Stimulated activated CD8-positive, alpha-beta memory T cell treated with anti-CD3 and anti-CD28 coated beads, Interleukin-15, amount 100 ng/mL, for 24 hours (primary cell): ENCODE measurements around the gene DIP2C.
"Not testable (repeated sequence)": the region's sequence is repeated elsewhere in the genome, so short reads cannot be mapped to it uniquely, and the experiment has no call there.

Experiments
- DNase-seq: peaks from one replicate; pipeline ENCODE4 v3.0.0-alpha.2; 2020; ENCODE audit warnings: low read depth

DIP2C gene

DNA sequence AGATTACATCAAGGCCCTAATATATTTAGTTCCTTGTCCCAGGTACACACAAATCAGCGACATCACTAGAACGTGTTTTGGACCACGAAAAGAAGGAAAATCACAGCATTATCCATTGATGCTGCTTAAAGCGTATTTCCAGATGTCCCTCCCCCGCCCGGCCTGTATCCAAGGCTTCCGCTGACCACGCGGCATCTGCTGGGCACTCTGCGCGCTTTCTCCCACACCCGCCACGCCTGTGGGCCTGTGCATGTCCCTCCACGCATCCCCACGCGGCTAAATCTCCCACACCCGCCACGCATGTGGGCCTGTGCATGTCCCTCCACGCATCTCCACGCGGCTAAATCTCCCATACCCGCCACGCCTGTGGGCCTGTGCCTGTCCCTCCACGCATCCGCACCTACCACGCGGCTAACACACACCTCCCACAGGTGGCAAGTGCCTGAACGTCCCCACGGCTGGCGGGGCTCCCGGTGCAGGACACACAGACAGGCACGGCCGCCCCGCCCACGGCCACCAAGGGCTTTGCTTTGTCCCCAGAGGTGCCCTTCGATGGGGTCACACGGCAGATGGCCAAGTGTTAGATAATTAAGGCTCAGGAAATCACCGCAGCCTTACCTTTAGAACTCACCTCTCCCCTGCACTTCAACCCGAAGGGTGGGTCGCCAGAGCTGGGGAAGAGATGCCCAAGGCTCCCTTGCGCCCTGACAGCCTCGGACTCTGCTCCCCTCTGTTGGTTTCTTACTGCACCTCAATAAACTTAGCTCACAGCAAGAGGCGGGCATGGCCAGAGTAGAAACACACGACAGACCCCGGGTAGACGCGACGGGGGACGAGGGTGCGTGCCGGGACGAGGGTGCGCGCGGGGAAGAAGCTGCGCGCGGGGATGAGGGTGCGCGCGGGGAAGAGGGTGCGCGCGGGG is 49.5 kb downstream of the DIP2C start:
- no peak for DNase-seq

DNA sequence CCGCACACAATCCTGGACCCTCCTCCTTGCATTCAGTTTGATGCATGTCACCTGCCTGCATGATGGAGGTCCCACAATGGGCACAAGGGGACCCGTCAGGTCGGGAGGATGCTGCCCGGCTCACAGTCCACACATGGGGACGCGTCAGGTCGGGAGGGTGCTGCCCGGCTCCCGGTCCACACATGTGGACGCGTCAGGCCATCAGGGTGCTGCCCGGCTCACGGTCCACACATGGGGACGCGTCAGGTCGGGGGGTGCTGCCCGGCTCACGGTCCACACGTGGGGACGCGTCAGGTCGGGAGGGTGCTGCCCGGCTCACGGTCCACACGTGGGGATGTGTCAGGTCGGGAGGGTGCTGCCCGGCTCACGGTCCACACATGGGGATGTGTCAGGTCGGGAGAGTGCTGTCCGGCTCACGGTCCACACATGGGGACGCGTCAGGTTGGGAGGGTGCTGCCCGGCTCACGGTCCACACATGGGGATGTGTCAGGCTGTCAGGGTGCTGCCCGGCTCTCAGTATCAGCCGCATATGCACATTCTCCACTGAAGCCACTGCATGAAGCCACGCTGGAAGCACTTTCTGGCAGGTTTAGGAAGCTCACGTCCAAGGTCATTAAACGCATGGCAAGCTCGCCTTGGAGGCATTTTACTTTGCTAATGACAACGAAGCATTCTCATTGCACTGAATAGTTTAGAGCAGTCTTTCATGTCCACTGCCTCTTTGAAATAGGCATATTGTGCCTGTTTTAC is 50.3 kb downstream of the DIP2C start:
- no peak for DNase-seq

DNA sequence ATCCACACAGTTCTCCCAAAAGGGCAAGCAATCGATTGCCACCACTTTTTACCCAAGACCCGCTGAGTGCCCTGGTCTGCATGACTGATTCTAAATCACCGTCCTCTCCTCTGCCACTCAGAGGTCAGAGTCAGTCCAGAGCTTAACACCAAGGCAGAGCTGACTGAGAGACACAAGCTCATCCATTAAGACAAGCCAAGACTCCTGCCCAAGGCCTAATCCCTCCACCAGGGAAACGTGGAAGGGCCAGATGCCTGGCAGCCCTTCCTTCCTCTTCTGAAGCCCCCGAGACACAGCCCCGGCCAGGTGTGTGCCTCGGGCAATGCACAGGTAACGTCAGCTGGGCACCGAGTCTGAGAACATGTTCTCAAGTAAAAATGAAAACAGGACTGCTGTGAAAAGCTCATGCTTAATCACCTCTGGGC is 51.7 kb downstream of the DIP2C start:
- no peak for DNase-seq

DNA sequence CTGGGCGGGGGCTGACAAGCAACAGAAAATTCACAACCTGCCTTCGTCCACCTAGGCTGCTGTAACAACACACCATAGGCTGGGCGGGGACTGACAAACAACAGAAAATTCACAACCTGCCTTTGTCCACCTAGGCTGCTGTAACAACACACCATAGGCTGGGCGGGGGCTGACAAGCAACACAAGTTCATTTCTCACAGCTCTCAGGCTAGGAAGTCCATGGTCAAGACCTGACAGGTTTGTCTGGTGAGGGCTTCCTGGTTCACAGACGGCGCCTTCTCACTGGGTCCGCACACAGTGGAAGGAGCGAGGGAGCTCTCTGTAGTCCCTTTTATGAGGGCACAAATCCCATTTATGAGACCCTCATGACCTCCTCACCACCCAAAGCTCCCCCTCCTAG is 52.2 kb downstream of the DIP2C start:
- DNase-seq = no peak

DNA sequence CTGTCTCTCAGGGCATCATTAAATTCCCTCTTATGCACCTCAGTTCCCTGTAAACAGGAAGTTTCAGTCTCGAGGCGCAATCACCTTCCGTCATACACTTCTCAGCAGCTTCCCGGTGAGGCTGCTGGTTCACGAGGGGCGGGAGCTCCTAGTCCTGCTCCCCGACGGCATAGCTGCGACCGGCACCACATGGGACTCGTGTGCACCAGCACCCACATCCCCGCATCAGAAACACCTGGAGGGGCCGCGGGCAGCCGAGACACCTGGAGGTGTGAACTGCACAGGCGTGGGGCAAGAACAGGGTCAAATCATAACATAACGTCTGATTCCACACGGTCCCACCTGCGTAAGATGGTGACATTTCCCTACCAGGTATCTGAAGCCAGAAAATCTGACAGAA is 52.7 kb downstream of the DIP2C start:
- no peak for DNase-seq

DNA sequence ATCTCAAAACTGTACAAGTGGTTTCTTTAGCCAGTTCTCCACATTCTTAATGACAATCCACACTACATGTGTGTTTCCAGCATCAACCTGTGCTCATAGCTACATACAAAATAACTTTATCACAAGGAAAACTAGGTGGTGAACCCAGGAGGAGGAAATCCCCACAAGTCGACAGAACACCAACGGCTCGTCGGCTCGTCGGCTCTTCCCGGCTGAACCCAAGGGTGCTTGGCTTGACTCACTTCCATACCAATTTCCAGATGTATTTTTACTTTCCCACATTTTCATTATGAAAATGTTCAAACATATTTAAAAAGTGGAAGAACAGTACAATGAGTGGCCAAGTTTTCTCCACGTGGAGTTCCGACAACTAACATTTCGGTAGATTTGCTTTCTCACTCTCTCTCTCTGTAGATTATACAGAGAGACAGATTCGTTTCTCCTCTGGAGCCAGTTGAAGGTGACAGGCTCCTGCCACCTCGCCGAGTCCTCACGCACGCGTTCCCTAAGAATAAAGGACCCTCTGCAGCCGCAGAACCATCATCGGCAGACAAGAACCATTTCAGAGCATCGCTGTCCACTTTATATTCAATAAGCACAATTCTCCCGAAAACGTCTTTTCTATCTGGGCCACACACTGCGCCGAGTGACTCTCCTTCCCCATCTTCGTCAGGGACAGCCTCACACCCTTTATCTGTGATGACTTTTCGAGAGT is 53.3 kb downstream of the DIP2C start:
- DNase-seq = no peak

DNA sequence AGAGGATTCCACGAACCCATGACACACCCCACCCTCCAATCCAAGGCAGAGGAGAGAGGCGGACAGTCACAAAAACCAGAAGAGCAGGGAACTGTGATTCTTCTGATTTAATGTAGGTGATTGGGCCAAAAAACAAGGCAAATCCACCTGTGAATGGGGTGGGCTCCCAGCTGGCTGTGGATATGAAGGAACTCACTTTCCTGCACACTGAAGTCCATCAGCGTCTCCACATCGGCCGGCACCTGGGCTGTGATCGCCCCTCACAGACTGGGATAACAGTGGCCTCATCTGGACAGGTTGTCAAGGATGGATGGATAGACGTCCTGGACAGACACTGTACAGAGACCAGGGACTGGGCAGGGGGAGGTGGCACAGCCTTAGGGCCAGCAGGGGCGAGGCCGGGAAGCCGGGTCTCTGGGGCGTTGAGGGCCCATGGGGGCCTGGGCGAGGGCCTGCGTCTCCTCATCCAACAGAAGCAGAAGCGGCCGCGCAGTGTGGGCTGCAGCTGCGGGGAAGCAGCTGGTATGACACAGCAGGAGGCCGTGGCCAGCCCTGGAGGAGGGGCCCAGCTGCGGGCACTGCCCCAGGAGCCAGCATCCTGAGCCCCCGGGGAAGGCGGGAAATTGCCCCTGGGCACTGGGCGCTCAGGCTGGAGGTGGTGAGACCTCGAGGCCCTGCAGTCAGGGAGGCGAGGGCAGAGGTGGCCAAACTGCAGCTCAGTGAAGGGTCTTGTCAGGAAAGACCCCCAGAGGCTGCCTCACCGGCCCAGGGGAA is 54.2 kb downstream of the DIP2C start:
- DNase-seq = no peak

DNA sequence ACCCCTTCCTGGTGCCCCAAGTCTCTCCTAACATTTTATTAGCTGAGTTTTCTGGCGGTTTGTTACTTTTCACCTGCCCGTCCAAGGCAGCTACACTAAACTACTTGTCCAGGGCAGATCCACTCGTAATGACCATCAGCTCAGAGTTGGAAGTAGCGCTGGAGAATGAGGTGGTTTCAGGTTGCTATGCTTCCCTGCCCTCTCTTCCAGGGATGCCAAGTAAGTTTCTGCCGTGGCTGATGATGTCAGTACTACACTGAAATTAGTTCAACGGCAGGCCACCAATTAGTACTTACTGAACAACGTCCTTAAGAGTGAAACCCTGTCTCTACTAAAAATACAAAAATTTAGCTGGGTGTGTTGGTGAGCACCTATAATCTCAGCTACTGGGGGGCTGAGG is 55.2 kb downstream of the DIP2C start:
- DNase-seq = no peak

DNA sequence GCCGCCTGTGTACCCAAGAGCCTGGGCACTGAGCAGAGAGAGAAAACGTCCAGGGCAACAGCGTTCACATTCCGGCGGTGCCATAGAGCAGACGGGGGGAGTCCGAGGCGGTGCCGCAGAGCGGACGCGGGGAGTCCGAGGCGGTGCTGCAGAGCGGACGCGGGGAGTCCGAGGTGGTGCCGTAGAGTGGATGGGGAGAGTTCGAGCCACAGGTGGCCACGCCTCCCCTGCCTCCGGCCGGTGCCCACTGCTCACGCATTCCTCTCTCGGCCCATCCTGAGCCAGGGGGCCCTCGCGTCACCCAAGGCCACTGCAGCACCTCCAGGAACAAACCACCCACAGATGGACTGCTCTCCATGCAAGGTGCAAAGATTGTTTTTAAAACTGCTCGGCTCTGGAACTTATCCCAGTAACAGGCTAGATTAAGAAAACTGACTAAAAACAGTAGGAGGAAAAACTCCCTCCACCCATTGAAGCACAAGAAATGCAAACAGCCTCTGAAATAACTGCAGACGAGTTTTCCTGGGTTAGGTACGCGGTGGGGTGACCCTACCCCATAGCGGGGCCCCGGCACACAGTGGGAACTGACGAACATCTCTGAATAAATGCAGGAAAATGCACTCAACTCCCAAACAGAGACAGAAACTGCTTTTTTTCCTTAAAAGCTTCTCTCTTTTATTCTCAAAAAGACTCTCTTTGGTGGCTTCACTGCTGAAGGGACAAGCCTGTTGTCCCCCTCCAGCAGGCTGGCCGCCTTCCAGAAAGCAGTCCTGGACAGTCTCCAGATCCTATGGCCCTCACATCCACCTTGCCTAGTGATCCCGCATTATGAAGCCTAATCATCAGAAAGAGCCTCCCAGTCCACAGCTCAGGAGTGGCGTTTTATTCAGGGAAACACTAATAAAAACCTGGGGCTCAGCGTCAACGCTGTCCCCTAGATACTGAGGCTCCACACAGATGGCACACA is 55.9 kb downstream of the DIP2C start:
- DNase-seq = no peak

DNA sequence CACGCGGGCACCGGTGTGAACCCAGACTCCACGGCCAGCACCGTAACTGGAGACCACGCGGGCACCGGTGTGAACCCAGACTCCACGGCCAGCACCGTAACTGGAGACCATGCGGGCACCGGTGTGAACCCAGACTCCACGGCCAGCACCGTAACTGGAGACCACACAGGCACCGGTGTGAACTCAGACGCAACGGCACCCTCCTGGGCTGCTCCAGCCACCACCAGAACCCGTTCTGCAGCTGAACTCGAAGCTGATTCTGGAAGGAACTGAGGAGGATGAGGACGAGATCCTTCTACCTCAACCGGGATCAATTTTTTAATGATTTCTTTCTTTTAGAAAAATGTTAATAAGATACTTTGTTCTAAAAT is 56.7 kb downstream of the DIP2C start:
- not testable (repeated sequence) for DNase-seq

DNA sequence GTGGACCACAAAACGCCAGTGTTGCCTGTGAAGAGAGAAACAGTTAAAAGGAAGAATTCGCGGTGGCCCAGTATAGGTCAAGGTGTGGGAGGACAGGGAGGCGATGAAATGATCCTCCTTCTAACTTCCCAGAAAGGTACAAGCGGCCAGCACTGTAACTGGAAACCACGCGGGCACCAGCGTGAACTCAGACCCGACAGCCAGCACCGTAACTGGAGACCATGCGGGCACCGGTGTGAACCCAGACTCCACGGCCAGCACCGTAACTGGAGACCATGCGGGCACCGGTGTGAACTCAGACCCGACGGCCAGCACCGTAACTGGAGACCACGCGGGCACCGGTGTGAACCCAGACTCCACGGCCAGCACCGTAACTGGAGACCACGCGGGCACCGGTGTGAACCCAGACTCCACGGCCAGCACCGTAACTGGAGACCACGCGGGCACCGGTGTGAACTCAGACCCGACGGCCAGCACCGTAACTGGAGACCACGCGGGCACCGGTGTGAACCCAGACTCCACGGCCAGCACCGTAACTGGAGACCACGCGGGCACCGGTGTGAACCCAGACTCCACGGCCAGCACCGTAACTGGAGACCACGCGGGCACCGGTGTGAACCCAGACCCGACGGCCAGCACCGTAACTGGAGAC is 57.2 kb downstream of the DIP2C start:
- not testable (repeated sequence) for DNase-seq

DNA sequence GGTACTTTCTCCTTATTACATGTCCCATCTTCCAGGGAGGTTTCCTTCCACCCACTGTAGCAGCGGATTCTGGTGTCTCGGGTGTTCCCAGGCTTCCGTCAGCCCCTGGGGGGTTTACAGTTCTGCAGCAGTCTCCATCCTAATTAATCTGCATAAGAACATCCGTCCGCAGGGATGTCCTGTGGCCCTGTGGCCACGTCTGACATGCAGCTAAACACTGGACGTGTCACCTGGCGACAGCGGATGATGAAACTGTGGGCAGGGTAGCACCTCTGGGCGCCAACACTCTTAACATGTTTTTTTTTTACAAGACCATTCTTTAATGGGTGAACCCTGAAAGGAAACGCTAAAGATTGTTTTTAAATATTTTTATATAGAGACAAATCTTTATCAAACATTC is 58.2 kb downstream of the DIP2C start:
- no peak for DNase-seq

DNA sequence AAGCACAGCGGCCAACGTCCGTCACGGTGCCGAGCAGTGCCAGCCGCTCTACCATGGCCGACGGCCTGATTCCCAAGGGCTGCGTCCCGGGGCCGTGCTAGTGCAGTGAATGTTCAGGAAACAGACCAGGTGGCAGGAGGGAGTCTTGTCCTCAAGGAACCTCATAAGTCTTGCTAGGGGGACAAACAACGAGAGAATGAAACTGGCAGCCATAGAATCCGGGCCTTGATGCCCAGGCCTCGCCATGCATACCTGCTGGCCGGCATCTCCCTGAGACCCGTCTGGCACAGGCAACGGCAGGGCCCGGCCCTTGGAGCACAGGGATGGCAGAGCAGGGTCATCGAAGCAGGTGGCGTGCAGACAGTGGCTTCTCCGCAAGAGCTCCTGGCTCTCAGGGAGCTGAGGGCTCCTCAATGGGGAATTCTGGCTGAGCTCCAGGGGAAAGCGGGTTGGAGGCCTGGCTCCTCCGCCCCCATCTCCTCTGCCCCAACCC is 58.8 kb downstream of the DIP2C start:
- DNase-seq = no peak

DNA sequence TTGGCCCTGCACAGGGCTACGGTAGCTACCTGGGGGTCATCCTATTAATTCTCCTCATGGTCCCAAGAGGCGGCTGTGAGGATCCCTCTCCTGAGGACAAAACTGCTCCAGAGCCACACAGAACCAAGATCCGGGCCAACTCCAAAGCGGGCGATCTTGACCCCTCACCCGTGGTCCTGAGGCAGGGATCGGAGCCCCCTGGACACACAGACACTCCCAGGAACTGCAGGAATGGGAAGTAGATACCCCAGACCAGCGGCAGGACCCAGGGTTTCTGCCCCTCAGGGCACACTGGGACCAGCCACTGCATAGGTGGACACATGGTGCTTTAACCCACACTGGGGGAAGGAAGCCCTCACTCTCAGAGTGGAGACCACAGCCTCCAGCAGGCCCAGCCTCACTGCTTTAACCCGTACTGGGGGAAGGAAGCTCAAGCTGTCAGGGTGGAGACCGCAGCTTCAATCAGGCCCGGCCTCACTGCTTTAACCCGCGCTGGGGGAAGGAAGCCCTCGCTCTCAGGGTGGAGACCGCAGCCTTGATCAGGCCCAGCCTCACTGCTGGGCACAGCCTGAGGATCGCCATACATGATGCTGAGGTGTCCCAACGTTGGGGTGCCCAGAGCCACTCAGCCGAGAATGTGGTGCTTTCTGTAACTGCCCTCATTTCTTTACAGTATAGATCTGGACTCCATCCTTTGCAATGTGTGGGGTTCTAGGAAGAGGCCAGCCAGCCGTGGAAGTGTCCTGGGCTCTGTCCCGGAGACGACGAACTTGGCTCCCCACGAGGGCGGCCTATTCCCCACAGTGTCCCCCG is 60.1 kb downstream of the DIP2C start:
- DNase-seq = no peak

DNA sequence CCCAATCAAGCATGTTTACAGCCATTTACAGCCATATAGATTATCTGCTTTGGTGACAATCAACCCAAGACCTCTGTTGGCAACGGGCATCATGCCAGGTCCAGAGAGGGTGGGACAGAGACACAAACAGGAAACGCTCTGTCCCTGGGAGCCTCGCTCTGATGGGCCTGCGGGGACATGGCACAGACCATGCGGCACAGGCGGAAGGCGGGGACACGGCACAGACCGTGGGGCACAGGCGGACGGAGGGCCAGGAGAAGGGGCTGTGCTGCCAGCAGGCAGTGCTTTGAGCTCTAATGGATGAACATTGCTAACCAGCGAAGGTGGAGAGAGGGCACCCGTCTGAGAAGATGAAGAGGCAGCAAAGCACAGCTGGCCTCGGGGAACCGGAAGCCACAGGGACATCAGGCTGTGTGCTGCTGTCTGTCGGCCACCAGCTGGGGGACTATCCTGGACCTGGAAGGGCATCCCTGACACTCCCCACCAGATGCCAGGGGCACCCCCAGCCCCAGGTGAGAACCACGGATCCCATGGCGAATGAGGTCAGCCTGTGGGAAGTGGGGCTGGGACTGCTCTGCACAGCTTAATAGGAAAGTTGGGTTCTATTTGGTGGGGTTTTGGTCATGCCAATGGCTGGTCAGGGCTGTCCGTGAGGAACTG is 61.0 kb downstream of the DIP2C start:
- no peak for DNase-seq

DNA sequence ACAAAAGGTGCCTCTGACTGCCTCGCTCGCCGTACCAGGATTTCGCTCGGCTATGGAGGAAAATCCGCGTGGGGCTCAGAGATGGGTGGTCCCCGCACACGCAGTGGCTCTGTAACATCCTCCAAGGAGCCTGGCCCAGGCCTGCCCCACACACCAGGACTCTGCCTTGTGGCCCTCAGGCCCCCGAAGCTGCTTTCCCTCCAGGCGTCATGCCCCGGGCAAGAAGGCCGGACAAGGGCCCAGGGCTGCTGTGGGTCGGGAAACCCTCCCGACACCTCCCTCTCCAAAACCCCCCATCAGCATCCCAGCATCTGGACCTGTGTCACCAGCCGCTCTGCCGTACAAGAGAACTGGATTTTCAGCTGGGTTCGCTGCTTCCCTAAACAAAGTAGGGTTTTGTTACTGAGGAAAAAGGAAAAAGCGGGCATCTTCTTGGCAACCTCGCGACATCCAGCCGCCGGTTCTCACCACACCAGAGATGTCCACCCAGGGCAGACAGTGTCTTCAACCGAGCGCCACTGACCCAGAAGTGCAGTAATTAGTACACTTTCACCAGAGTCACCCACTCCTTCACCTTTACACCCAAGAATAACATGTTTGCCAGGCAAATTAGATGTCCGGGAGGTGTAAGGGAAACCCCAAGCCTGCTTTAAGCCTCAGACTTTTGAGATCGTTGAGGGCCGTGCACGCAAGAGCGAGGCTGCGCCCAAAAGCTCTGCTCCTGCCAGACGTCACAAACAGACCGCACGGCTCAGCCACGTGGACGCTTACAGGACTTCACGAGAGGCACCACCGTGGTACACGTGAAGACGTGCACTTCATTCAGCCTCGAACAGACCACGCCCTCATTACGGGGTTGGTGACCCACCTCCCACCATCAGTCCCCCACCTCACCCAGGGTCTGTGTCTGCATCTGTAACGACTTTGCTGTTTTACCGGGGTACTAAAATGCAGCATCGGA is 62.2 kb downstream of the DIP2C start:
- no peak for DNase-seq
